Measurements from ENCODE around the gene FNIP2.
"Not testable (repeated sequence)": the region's sequence is repeated elsewhere in the genome, so short reads cannot be mapped to it uniquely, and the experiment has no call there.

The FNIP2 gene

DNA sequence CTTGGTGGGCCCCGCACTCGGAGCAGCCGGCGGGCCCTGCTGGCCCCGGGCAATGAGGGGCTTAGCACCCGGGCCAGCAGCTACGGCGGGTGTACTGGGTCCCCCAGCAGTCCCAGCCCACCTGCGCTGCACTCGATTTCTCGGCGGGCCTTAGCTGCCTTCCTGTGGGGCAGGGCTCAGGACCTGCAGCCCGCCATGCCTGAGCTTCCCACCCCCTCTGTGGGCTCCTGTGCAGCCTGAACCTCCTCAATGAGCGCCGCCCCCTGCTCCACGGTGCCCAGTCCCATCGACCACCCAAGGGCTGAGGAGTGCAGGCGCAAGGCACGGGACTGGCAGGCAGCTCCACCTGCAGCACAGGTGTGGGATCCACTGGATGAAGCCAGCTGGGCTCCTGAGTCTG, 158.9 kb downstream of the FNIP2 start:
- DNase-seq = not testable (repeated sequence)

DNA sequence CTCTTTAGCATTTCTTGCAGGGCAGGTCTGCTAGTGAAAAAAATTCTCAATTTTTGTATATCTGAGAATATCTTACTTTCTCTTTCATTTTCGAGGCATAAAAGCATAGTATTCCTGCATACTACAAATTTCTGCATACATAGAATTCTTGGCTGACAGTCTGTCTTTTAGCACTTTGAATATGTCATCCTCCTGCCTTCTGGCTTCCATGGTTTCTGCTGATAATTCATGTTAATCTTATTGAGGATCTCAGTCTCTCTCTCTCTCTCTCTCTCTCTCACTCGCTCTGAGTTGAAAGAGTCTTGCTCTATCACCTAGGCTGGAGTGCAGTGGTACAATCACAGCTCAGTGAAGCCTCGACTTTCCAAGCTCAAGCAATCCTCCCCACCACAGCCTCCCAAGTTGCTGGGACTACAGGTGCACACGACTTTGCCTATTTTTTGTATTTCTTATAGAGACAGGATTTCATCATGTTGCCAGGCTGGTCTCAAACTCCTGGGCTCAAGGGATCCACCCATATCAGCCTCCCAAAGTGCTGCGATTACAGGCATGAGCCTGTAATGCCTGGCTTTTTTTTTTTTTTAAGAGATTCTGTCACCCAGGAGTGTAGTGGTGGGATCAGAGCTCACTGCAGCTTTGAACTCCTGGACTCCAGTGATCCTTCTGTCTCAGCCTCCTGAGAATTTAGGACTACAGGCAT, 161.3 kb downstream of the FNIP2 start:
- no peak for DNase-seq

DNA sequence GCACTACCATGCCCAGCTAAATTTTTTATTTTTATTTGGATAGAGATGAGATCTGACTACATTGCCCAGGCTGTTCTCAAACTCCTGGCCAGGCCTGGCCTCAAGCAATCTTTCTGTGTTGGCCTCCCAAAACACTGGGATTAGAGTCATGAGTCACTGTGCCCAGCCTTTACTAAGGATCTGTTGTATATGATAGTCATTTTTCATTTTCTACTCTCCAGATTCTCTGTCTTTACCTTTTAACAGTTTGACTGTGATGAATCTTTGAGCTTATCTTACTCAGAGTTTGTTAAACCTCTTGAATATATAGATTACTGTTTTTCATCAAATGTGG, 161.8 kb downstream of the FNIP2 start:
- DNase-seq = no peak

DNA sequence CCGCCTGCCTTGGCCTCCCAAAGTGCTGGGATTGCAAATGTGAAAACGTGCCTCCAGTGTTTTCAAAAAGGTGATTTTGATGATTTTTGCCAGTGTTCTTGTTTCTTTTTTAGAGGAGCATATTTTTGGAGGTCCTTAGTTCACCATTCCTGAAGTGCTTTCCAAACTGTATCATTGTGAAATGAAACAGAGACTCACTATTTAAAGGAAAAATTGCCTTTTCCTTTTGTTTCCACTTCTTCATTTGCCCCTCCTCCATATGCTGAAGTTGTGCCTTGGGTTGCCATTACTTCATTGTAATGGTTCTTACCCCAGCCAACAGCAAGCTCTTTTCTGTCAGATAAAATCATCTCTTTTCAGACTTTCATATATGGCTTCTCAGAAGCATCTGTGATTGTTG, 164.4 kb downstream of the FNIP2 start:
- no peak for DNase-seq

- DNase-seq = no peak
Measured at GRCh38 chr4:158934996-158935669, 166.3 kb downstream of the FNIP2 start.

GRCh38 chr4:158936238-158936637, 167.4 kb downstream of the FNIP2 start:
- DNase-seq = no peak

- DNase-seq = peak; percentile 75
Measured at GRCh38 chr4:158938220-158939044, 169.6 kb downstream of the FNIP2 start.

DNA sequence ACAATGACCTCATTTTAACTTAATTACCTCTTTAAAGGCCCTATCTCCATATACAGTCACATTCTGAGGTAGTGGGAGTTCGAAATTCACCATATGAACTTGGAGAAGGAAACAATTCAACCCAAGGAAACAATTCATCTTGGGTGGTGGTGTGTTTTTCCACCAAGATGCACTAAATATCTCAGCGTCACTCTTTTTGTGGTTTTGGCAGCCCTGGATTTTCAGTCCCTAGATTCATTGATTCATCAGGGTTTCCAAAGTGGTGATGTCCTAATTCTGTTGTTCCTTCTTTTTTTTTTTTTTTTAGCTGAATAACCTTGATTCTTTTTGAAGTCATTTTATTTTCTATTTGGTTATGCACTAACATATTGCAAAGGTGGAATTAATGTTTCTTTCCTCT, 171.4 kb downstream of the FNIP2 start:
- no peak for DNase-seq

DNA sequence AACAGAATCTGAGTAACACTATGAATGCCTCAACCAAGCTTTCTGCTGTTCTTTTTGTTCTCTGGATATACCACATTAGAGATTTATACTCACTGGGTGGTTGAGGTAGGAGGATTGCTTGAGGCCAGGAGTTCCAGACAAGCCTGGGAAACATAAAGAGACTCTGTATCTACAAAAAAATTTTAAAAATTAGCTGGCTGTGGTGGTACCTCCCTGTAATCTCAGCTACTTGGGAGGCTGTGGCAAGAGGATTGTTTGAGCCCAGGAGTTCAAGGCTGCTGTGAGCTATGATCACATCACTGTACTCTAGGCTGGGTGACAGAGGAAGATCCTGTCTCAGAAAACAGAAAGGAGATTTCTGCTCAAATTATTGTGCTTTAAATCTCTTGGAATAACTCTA, 172.5 kb downstream of the FNIP2 start:
- no peak for DNase-seq

- DNase-seq = no peak
Measured at GRCh38 chr4:158941895-158942294, 173.1 kb downstream of the FNIP2 start.

GRCh38 chr4:158945529-158946108, 176.8 kb downstream of the FNIP2 start:
- no peak for DNase-seq

DNA sequence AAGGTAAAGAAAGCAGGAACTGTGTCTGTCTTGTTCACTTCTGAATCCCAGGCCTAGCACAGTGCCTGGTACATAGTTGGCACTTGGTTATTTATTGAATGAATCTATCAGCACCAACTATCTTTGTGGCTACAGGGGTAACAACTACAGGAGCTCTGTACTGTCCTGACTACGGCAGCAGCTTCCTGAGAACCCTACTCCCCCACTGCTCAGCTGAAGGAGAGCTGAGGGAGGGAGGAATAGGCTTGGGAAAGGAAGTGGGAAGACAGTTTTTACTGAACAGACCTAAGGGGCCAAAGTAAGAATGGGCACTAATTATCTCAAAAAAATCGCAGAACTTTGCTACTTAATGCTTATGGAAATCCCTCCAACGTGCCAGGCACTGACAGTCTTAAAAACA, 178.0 kb downstream of the FNIP2 start:
- no peak for DNase-seq

GRCh38 chr4:158948071-158948470, 179.2 kb downstream of the FNIP2 start:
- no peak for DNase-seq

DNA sequence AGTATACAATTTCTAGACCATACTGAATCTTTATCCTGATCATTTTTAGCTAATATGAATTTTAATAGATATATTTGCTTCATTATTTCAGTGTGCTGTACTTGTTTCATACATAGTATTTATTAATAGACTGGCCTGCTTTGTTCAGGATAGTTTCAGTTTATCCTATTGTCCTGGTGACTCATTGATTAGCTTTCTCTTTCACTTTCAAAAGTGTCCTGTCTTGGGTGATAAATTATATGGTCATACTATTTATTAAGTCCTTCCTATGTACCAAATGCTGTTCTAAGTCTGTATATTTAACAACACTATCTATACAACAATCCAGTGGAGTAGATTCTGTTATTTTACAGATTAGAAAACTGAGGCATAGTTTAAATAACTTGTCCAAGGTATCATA, 180.3 kb downstream of the FNIP2 start:
- no peak for DNase-seq

GRCh38 chr4:158952221-158952774, 183.5 kb downstream of the FNIP2 start:
- DNase-seq = not testable (repeated sequence)

DNA sequence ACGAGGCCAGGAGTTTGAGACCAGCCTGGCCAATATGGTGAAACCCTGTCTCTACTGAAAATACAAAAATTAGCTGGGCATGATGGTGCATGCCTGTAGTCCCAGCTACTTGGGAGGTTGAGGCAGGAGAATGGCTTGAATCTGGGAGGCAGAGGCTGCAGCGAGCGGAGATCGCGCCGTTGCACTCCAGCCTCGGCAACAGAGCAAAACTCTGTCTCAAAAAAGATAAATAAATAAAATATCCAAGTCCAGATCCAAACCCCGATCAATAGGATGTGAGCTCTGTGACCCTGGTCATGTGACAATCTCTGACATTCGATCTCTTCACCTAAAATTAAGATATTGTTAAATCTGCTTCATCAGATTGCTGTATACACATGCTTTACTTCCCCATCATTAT, 187.5 kb downstream of the FNIP2 start:
- DNase-seq = not testable (repeated sequence)

GRCh38 chr4:158956918-158957317, 188.1 kb downstream of the FNIP2 start:
- not testable (repeated sequence) for DNase-seq
